ENCODE results near the gene ERICH2. TPM values are rescaled to one million over a fixed set of nuclear protein-coding genes. Genes with fewer than 3 reads are reported as not detected.

The ERICH2 gene
- total RNA-seq, 1 donor from 2014 or later, result 1.7 TPM

- no peak for DNase-seq (ENCODE audit: low spot score)
- intact Hi-C loops (cut with DNase I), result no loop called here
Measured at GRCh38 chr2:170827841-170828532, 57.8 kb downstream of the ERICH2 start.

- intact Hi-C loops (cut with DNase I), result no loop called here
- no peak for DNase-seq (ENCODE audit: low spot score)
Measured at GRCh38 chr2:170828533-170828916, 58.3 kb downstream of the ERICH2 start.

DNA sequence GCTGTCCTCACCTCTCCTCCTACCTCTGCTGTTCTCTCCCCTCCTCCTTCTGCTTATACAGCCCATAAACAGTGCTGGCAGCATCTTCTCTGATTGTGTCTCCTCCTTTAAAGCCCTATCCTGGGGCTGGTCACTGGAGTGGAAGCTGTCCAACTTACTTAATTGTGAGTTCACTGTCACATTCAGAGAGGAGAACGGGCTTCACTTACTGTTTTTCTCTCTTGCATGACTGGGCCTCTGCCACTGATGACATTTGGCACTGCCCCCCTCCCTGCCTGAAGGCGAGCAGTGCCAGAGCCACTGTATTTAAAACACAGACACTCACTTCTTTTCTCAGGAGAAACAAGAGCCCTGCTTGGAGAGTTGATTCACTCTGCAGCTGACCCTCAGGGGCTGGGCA is 58.9 kb downstream of the ERICH2 start:
- intact Hi-C loops (cut with DNase I), result no loop called here
- no peak for DNase-seq (ENCODE audit: low spot score)

DNA sequence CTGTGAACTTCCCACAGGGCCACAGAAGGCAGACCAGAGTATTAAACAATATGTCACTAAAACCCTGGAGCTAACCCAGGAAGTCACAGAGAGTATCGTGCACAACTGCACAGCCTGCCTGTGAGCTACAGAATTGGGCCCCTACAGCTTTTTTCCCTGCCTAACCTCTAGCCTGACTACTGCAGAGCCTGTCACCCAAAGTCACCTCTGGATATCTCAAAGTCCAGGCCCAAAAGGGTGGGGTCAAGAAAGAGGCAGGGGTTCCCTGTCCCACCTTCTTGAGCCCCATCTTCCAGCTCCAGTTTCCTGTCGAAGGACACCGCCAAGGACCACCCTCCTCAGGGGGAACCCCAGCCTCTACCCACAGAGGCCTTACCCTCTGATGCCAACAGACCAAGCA is 60.0 kb downstream of the ERICH2 start:
- DNase-seq (ENCODE audit: low spot score), result no peak

GRCh38 chr2:170831115-170831514 is 60.9 kb downstream of the ERICH2 start:
- no peak for DNase-seq (ENCODE audit: low spot score)
- intact Hi-C loops (cut with DNase I), result no loop called here

More for the DNA sequence above, 60.0 kb downstream of the ERICH2 start:
- intact Hi-C loops (cut with DNase I), result no loop called here

- intact Hi-C loops (cut with DNase I), result no loop called here
- DNase-seq (ENCODE audit: low spot score), result no peak
Measured at GRCh38 chr2:170836027-170836426, 65.8 kb downstream of the ERICH2 start.

GRCh38 chr2:170840717-170841210 is 70.6 kb downstream of the ERICH2 start:
- no peak for DNase-seq (ENCODE audit: low spot score)
- intact Hi-C loops (cut with DNase I), result no loop called here

DNA sequence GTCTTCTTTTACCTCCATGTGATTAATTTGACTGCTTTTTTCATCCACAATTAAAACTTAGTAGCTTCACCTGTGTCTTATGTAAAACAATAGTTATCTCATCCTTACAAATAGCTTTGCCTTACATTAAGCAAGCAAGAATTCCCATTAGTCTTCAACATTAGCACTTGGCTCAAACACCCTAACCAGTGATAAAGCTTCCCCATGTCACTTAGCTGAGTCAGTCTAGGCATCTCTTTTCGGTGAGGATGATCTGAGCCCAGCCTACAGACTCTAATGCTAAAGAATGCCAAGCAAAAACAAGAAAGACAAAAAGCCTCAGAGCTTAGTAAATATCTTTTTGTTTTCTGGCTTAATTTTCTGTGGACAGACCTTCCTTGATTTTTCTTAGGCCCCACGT is 72.6 kb downstream of the ERICH2 start:
- DNase-seq (ENCODE audit: low spot score), result no peak
- intact Hi-C loops (cut with DNase I), result no loop called here

DNA sequence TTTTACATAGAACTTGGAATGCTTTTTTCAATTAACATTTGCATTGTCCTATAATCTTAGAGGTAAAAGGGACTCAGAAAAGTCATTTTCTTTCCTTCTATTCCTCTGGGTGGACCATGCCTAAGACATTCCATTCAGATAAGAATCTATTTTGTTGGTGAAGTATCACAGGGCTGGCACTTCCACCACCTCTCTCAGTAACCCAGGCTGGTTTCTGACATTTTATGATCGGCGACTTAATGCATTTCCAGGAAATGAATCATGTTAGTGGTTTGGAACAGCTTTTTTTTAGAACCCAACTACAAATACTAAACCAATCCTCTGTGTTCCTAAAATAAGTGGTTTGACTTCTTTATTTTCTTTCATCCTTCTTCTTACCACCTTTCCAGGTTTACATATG is 73.5 kb downstream of the ERICH2 start:
- no peak for DNase-seq (ENCODE audit: low spot score)
- intact Hi-C loops (cut with DNase I), result no loop called here

DNA sequence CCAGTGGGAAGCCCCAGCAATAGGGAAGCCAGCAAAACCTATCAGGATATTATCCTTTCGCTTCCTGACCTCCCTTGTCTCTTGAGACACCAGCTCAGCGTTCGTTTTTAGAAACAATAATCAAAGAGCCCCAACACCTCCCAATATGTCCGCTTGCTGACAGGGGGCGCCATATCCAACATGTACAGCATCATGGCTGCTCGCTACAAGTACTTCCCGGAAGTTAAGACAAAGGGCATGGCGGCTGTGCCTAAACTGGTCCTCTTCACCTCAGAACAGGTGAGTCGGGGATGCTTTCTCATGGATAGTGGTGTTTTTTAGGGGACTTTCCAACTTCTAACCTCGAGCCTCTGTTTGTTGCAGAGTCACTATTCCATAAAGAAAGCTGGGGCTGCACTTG is 75.2 kb downstream of the ERICH2 start:
- no peak for DNase-seq (ENCODE audit: low spot score)
- intact Hi-C loops (cut with DNase I), result no loop called here

DNA sequence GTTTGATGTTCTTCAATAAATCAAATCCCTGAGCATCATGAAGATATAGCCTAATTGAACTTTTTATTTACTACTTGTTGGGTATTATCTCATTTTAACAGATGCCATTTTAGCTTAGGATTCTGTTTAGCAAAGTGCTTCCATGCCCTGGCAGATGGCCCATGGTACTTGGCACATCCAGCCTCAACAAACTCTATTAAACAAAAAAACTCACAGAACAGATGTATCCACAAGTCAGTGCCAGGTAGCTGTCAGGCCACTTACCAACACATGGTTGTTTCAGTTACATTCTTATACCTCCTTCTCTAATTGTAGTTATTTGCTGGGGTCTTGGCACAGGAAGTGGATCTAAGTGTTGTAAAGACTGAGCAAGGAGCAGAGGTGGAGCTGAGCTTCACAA is 76.1 kb downstream of the ERICH2 start:
- intact Hi-C loops (cut with DNase I), result no loop called here

DNA sequence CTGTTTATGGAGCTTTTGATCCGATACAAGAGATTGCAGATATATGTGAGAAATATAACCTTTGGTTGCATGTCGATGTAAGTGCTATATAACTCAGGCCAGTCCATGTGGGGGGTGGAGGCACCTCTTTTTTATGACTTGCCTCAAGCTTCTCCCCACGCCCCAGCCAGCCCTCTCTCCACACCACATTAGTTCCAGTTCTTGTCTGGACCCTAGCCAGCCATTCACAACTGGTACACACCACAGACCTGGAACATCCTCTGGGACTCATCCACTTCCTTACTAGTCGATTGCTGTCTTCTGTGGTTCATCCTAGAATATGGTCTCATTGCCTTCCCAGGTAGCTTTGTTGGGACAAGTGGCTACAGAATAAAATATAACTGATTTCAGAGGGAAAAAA is 77.5 kb downstream of the ERICH2 start:
- DNase-seq (ENCODE audit: low spot score), result no peak
- intact Hi-C loops (cut with DNase I), result no loop called here

More for the DNA sequence above, 76.1 kb downstream of the ERICH2 start:
- no peak for DNase-seq (ENCODE audit: low spot score)

Other genes starting within 250 kb of the ERICH2 start
- gene SP5, start 55.0 kb upstream of the ERICH2 start, total RNA-seq, result 0.92 TPM
- gene GAD1, start 46.5 kb downstream of the ERICH2 start, total RNA-seq, result 0.46 TPM
- 67.1 TPM for gene GORASP2, start 158.9 kb downstream of the ERICH2 start, total RNA-seq